Prostate gland (tissue), 2 donors: ENCODE results near the gene TBC1D9B.

Experiments used
- POLR2A ChIP-seq: fragments of 450-650 bp; IDR thresholded peaks from one replicate; pipeline ENCODE4 v1.6.1; 2016; ENCODE audit warnings: antibody characterized with exemption, mild to moderate bottlenecking
- POLR2AphosphoS5 ChIP-seq: sonication (generic); formaldehyde crosslinking; IDR thresholded peaks from one replicate; pipeline ENCODE4 v1.6.1; 2017; ENCODE audit warnings: antibody characterized with exemption
- TF ChIP-seq, protein P1 (sequence below), 4 experiments: fragments of 200-600 bp in 2 of 4; fragments of 450-650 bp in 2 of 4; sonication (generic) in 2 of 4; IDR thresholded peaks; 1 replicate in 3 of 4; 2 replicates in 1 of 4; pipeline ENCODE4 v1.5.1; 2016 to 2019; ENCODE audit warnings: antibody characterized with exemption in 4 of 4, mild to moderate bottlenecking in 2 of 4, moderate library complexity in 2 of 4

DNA sequence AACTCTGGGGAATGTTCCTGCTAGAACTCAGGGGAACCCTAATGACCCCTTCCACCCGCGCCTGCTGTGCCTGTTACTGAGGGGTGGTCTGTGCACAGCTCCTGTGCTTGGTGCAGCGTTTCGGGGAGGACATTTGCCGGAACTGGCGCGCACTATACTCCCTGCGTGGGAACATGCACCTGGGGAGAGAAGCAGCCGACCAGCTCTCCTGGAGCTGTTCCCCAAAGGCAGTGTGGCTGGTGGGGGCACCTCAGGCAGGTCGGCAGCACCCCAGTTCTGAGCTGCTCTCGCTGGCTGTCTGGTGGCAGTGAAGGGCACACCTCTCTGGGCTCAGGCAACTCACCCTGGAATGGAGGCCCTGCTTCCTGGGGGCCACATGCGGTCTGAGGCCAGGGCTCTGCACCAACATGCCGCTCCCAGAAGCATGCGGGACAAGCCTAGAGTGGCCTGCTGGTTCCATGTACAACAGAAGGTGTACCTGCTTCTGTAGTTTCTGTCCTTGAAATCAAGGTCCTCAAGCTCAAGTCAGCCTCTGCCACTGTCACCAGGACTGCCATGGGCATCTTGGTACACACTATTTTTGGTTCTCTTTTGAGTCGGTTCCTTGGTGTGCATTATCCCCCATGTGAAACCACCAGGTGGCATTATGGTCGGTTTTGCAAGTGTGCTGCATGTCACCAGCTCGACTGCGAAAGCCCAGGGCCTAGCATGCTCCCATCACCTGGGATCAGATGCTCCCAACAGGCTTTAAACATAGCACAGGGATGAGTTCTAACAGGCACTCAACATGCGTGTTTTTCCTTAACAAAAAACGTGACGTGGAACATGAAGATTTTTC, 41.2 kb downstream of the TBC1D9B start:
- TF ChIP-seq POLR2A (no peak), POLR2AphosphoS5 (no peak)
- TF ChIP-seq, protein P1, sequence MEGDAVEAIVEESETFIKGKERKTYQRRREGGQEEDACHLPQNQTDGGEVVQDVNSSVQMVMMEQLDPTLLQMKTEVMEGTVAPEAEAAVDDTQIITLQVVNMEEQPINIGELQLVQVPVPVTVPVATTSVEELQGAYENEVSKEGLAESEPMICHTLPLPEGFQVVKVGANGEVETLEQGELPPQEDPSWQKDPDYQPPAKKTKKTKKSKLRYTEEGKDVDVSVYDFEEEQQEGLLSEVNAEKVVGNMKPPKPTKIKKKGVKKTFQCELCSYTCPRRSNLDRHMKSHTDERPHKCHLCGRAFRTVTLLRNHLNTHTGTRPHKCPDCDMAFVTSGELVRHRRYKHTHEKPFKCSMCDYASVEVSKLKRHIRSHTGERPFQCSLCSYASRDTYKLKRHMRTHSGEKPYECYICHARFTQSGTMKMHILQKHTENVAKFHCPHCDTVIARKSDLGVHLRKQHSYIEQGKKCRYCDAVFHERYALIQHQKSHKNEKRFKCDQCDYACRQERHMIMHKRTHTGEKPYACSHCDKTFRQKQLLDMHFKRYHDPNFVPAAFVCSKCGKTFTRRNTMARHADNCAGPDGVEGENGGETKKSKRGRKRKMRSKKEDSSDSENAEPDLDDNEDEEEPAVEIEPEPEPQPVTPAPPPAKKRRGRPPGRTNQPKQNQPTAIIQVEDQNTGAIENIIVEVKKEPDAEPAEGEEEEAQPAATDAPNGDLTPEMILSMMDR (IDR thresholded peaks at IDR 0.05), result peak in 1 of 4 experiments; percentile 22
